GM12878 (cell line): Measurements from ENCODE around the gene ZNF679.
"Not testable (repeated sequence)": the region's sequence is repeated elsewhere in the genome, so short reads cannot be mapped to it uniquely, and the experiment has no call there.

Experiments used
- EGR1 ChIP-seq, 2 experiments: IDR thresholded peaks; 1 replicate in 1 of 2; 2 replicates in 1 of 2; pipeline ENCODE4 v1.6.1; 2011 to 2012; ENCODE audit warnings: low read depth in 2 of 2, low read length in 2 of 2, borderline replicate concordance in 1 of 2, mild to moderate bottlenecking in 1 of 2, moderate library complexity in 1 of 2
- EZH2 ChIP-seq: IDR thresholded peaks from 2 replicates; pipeline ENCODE4 v1.6.1; 2012; ENCODE audit warnings: low read depth, mild to moderate bottlenecking, control low read depth, inconsistent platforms, low read length, borderline replicate concordance; ENCODE audit not compliant: control insufficient read depth
- JUNB ChIP-seq: IDR thresholded peaks from 2 replicates; pipeline ENCODE4 v1.6.1; 2016; ENCODE audit warnings: antibody characterized with exemption, mild to moderate bottlenecking
- NFIC ChIP-seq: IDR thresholded peaks from 2 replicates; pipeline ENCODE4 v1.6.1; 2012; ENCODE audit warnings: low read depth, mild to moderate bottlenecking, inconsistent platforms, low read length, moderate library complexity
- POLR2A ChIP-seq: IDR thresholded peaks from 2 replicates; pipeline ENCODE4 v1.6.1; 2011; ENCODE audit warnings: low read depth, mild to moderate bottlenecking, low read length
- POLR2AphosphoS5 ChIP-seq: IDR thresholded peaks from 2 replicates; pipeline ENCODE4 v1.6.1; 2011; ENCODE audit warnings: mild to moderate bottlenecking, low read length, inconsistent platforms
- RBBP5 ChIP-seq: fragments of 200-600 bp; sonication (generic); conservative IDR thresholded peaks from 2 replicates; pipeline ENCODE4 v1.6.1; 2016

DNA sequence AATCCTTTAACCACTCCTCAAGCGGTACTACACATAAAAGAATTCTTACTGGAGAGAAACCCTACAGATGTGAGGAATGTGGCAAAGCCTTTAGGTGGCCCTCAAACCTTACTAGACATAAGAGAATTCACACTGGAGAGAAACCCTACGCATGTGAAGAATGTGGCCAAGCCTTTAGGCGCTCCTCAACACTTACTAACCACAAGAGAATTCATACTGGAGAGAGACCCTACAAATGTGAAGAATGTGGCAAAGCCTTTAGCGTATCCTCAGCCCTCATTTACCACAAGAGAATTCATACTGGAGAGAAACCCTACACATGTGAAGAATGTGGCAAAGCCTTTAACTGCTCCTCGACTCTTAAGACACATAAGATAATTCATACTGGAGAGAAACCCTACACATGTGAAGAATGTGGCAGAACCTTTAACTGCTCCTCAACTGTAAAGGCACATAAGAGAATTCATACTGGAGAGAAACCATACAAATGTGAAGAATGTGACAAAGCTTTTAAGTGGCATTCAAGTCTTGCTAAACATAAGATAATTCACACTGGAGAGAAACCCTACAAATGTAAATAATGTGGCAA is 8.5 kb upstream of the ZNF679 start:
- not testable (repeated sequence) for TF ChIP-seq EZH2; POLR2A; POLR2AphosphoS5; JUNB; EGR1 (IDR thresholded peaks at IDR 0.05; ENCODE audit: borderline replicate concordance in 1 of 2, low read depth in 2 of 2, low read length in 2 of 2); RBBP5; NFIC
